GM21576 (cell line): ENCODE measurements around the gene ETV2.

Source experiments
- ATAC-seq: cut with Tn5 transposase; IDR thresholded peaks from one replicate; pipeline ENCODE4 v1.9.1; 2021; ENCODE audit warnings: mild to moderate bottlenecking, moderate library complexity; ENCODE audit not compliant: unreplicated experiment

The ETV2 gene

GRCh38 chr19:35623327-35624010 is 18.1 kb upstream of the ETV2 start:
- ATAC-seq = no peak

GRCh38 chr19:35628264-35628564 is 13.3 kb upstream of the ETV2 start:
- no peak for ATAC-seq

- ATAC-seq = peak; percentile 94
Measured at GRCh38 chr19:35628565-35629331, 12.8 kb upstream of the ETV2 start, which contains the start of gene RBM42. Gene RBM42 (plus strand): TSS chr19:35629036. CDS start chr19:35629154, 118 bp downstream.

- ATAC-seq = no peak
Measured at GRCh38 chr19:35629332-35629633, 12.3 kb upstream of the ETV2 start.

- ATAC-seq = no peak
Measured at GRCh38 chr19:35633727-35634440, 7.7 kb upstream of the ETV2 start.

- ATAC-seq = no peak
Measured at GRCh38 chr19:35636651-35637050, 4.9 kb upstream of the ETV2 start.

GRCh38 chr19:35637165-35637564 is 4.4 kb upstream of the ETV2 start:
- no peak for ATAC-seq

- ATAC-seq = no peak
Measured at GRCh38 chr19:35639321-35639639, 2.3 kb upstream of the ETV2 start.

GRCh38 chr19:35639863-35640262 is 1.7 kb upstream of the ETV2 start:
- no peak for ATAC-seq

GRCh38 chr19:35642312-35642711 is 767 bp downstream of the ETV2 start:
- ATAC-seq = no peak

GRCh38 chr19:35642798-35643254 is 1.3 kb downstream of the ETV2 start:
- no peak for ATAC-seq

- peak; percentile 28 for ATAC-seq
Measured at GRCh38 chr19:35643255-35644205, 2.0 kb downstream of the ETV2 start.

- ATAC-seq = peak; percentile 60
Measured at GRCh38 chr19:35644206-35644986, 2.9 kb downstream of the ETV2 start.

GRCh38 chr19:35644987-35645679 is 3.6 kb downstream of the ETV2 start:
- no peak for ATAC-seq

GRCh38 chr19:35645680-35646511 is 4.4 kb downstream of the ETV2 start:
- no peak for ATAC-seq

GRCh38 chr19:35648017-35648961 is 6.7 kb downstream of the ETV2 start, which contains the start of gene COX6B1:
Gene COX6B1 (plus strand): TSS chr19:35648323. CDS start chr19:35651244, 2,921 bp downstream.
- ATAC-seq = peak; percentile 50

GRCh38 chr19:35650581-35650980 is 9.0 kb downstream of the ETV2 start:
- ATAC-seq = no peak
